HG03521 (cell line): ENCODE data around the gene YWHAQ.

Source experiments
- ATAC-seq: cut with Tn5 transposase; IDR thresholded peaks from one replicate; pipeline ENCODE4 v1.9.1; 2021; ENCODE audit warnings: mild to moderate bottlenecking, moderate library complexity; ENCODE audit not compliant: unreplicated experiment

The YWHAQ gene

DNA sequence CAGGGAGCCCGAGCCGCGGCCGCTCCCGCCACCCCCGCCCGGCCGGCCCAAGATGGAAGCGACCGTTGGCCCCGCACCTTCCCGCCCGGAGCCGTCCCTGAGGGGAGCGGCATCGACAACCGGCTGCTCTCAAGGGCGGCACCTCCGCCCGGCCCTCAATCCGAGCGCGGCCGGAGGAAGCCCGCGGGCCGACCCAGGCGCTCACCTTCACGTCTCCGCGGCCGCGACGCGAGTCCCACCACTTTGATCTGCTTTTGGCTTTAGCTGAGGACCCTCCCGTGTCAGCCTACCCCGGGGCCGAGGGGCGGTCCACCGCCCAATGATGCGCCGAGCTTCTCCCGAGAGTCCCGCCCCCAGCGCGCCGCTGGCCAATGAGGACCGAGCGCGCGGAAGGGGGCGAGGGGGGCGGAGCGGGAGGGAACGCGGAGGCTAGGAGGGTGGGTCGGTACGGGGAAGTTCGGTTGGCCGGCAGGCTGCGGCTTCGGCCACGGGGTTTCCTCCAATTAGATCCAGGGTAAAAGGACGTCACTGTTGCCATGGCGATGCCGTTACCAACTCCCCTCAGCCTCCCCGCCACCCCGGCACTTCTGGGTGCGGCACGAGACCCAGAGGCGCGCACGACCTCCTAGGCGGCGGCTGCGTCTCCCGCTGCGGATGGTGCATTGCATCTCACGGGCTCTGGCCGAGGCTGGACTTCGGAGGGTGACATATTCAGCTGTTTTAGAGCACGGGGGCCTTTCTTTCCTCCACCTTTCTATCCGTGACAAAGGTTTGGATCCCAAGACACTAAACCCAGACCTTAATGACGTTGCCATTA is at the start of gene YWHAQ:
Gene YWHAQ (minus strand): TSS at position 262 of the 817 bp plus-strand sequence. CDS start 545 bp downstream, outside the sequence.
- ATAC-seq = peak; percentile 91

GRCh38 chr2:9680082-9680481 is 49.3 kb upstream of the YWHAQ start:
- ATAC-seq = no peak

GRCh38 chr2:9679218-9679617 is 48.4 kb upstream of the YWHAQ start:
- no peak for ATAC-seq

DNA sequence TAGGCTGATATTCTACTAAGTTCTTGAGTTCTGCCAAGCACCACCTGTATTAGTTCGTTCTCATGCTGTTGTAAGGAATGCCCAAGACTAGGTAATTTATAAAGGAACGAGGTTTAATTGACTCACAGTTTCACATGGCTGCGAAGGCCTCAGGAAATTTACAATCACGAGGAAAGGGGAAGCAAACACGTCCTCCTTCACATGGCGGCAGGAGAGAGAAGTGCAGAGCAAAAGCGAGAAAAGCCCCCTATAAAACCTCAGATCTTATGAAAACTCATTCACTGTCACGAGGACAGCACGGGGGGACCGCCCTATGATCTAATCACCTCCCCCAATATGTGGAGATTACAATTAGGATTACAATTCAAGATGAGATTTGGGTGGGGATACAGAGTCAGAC is 47.7 kb upstream of the YWHAQ start:
- no peak for ATAC-seq

- no peak for ATAC-seq
Observed at GRCh38 chr2:9675415-9676351, 44.9 kb upstream of the YWHAQ start.

DNA sequence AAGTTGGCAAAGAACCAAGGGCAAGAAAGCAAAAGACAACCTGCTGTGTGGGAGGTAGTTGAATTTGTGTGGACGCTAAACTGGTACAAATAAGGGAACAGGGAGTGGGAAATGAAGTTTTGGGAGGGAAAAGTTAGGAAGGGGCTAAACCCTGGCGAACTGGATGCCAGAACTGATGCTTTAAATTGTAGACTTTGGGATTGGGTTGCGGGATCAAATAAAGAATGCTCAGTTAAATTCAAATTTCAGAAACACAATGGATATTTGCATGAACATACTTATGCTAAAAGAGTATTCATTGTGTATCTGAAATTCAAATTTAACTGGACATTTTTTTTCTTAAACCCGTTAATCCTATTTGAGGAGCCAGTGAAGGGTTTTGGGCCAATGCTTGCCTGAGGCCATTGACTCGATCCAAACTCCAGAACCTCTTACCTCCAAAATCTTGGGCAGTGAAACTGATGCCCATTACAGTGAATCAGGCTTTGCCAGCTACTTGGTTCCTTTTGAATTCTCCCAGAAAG is 44.2 kb upstream of the YWHAQ start:
- ATAC-seq = no peak

GRCh38 chr2:9673914-9674481 is 43.2 kb upstream of the YWHAQ start:
- ATAC-seq = no peak

- no peak for ATAC-seq
Observed at GRCh38 chr2:9668687-9669345, 38.0 kb upstream of the YWHAQ start.

DNA sequence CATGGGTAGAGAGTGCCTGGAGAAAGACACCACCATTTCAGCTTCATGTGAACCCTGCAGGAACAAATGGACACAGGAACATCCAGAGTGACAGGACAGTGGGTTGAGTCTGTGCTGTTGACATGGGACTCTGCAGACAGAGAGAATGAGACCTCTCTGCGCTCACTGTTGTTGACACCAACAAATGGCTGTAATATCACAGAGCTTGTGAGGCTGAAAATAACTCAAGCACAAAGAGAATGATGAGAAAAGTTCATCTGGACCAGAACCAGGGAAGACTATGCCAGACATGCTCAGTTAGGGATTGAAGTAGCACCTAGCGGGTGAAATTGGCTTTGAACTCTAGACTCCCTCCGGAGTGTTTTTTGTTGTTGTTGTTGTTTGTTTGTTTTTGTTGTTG is 37.0 kb upstream of the YWHAQ start:
- ATAC-seq = no peak

- no peak for ATAC-seq
Observed at GRCh38 chr2:9666306-9666705, 35.5 kb upstream of the YWHAQ start.

DNA sequence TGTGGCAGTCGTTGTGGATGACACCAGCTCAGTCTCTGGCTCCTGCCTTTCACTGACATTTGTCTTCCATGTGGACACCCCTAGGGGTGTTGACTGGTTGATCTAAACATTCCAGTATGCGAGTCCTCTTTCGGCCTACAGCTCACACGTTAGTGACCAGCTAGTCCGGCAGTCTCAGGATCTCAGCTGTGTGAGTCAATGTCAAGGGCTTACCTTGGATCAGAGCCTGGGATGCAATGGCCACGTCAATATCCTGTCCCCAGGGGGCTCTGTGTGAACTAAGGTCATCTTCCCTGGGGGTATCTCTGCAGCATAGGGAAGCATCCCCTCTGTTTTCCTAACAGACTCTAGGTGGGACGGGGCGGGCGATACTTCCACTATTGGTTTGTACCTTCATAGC is 35.1 kb upstream of the YWHAQ start:
- ATAC-seq = no peak

DNA sequence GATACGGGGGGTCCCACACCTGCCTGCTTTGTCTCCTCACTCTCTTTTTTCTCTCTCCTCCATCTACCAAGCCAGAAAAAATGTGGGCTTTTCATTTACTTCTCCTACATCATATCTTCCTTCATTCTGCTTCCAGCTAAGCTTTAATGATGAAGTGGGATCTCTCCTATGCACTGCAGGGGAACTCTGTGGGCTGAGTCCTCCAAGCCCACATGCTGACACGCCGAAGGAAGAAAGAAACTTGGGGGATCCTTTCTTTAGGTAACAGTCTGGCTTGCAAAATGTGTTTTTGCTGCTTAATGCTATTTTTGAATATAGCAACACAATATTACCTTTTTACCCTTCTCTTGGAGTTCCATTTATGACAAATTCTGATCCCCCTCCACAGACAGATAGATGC is 33.6 kb upstream of the YWHAQ start:
- no peak for ATAC-seq

DNA sequence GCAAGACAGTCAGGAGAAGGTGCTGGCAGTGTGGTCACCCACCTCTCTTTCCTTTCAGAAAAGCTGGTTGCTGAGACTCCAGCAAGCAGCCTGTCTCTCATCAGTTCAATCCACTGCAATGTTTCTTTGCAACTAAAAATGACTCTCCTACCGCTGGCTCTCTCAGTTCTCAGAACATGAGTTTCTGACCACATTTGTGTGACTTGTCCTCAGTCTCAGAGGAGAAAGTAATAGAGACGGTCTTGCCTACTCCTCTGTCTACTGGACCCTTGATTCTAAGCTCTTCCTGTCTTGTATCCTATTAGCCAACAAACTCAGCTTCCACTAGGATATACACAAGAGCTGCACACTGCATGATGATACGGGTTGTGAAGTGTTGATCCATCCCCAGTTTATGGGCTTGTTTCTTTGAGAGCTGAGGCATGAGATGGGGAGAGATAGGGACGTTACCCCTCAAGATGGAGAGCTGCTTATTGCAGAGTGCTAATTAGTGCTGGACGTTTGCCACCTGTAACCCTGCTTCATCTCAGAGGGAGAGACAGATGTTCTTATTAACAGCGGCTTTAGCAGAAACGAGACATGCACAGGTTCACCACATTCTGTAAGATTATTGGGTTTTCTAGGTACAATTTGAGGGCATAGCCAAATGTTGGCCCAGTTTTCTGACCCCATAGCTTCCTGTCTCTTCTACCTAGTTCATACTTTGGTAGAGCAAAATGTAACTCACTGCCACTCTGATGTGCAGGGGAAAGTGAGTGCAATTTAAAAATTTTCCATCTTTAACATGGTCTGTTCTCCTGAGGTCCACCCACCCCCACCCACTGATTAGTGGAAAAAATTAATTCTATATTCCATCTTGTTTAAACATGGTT is 32.4 kb upstream of the YWHAQ start:
- ATAC-seq = peak; percentile 74

DNA sequence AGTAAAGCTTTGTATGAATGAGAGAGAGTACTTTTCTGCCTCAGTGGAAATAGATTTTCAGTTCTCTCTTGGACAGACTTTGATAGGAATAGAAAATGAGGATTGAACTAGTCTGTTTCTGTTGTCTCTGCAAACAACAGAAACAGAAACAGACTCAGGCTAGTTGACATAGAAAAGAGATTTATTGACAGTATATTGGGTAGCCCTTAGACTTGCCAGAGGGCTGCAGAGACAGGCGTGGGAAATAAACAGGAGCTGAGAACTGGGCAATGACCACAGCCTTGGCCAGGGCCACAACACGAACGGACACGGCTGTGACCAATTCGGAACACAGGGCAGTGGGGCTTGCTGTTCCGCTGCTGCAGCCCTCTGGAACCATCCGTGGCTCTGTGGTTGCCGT is 30.5 kb upstream of the YWHAQ start:
- no peak for ATAC-seq

DNA sequence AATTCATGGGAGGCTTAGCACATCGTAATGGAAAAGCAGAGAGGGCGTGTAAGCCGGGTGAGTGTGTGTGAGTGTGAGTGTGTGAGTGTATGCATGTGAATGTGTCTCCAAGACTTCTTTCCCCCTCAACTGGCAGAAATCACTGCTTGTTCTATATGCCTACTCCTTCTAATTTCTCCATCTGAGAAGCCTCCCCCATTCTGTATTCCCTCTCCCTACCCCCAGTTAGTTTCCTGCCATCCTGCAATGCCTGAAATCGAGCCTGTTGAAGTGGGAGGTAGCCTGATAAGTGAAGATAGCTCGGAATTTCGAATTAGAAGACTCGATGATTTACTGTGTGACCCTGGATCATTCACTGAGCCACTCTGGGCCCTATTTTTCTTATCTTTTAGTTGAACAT is 30.0 kb upstream of the YWHAQ start:
- no peak for ATAC-seq

- no peak for ATAC-seq
Observed at GRCh38 chr2:9660154-9660553, 29.4 kb upstream of the YWHAQ start.

DNA sequence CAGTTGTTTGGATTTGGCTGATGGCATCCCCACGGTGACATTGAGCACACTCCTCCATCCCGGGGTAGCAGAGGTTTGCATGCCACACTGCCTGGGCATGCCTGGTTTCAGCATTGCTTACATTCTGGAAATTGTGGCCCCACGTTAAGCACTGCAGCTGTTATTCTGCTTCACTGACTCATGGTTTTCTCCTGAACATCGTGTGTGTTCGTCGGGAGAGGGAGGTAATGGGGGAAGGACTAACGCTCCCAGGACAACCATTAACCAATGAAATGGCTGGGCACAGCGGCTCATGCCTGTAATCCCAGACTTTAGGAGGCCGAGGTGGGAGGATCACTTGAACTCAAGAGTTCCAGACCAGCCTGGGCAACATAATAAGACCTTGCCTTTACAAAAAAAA is 28.2 kb upstream of the YWHAQ start:
- ATAC-seq = no peak

DNA sequence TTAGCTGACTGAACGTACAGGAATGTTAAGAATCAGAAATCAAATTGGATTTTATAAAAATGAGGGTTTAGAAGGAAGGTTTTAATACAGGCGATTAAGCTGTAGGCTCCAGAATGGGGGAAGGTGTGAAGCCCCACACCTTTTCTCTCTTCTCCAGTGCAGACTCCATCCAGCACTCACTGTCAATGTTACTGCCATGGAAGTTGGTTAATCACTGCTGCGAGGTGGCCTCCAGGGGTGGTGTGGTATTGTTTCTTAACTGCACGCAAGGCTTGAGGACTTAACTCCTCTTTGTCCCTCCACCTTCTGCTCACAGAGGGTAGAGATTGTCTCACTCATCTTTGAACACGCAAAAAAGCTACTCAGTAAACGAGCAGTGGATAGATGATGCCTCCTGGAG is 26.9 kb upstream of the YWHAQ start:
- ATAC-seq = no peak

DNA sequence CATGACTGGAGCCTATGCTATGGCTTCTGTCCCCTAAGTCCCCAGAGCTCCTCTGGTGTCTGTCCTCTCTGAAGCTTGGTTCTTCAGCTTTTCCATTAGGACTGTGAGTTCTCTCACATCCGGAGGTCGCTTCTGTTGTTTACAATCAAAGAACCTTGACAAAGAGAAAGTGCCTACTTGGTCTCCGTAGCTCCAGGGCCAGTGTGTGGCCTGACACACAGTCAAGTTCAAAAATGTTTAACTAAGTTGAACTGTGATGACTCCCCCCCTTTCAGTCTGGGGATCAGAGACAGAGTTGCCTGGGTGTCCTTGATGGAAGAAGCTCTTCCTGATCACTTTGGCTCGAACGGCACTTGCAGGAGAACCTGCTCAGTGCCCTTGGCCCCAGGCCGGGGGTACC is 26.3 kb upstream of the YWHAQ start:
- ATAC-seq = no peak

DNA sequence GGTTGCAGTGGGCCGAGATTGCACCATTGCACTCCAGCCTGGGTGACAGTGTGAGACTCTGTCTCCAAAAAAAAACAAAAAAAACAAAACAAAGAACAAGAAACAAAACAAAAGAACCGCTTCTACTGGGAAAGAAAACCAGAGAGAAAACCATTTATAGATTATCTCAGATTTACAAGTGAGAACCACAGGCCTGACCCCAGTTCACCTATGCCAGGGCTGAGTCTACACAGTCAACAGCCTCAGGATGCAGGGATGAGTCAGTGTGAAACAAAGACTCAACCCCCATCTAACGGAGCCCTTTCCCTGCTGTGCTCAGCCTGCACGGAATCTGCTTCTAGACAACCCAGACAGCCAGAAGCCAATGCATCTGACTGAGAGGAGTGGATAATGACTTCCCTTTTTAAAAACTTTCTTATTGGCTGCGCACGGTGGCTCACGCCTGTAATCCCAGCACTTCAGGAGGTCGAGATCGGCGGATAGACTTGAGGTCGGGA is 25.5 kb upstream of the YWHAQ start:
- ATAC-seq = peak; percentile 85
